ENCODE data around the gene DMP1.

The DMP1 gene

DNA sequence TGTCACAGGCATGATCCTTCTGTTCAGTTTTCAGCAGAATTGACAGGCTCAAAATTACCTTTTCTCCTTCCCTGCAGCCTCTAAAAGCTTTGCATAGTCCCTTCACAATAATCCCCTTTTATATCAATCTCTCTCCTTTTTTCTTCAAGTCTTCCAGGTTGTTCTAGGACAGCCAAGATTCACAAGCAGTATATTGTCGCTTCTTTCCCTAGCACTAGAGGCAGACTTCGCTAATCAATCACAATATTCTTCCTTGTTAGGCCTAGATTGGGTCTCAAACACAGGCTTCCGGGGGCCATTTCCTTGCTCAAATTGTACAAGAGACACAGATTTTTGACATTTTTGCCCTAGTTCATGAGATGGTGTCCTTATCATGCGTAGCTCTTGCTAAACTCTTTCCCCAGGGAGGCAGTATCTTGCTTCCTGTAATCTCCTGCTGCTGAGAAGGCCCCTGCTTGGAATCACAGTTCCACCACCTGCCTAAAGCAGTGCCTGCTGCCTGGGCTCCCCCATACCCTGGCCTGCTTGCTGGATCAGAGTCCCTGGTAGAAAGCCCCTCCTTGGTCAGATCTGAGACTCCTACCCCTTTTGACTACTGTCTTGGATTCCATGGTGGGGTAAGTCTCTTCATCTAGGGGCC lies 57.3 kb downstream of the DMP1 start:
- H4K20me1 ChIP-seq (ENCODE audit: insufficient read depth) = no peaks in the 10 kb centered on the region
- no peak overlapping the region for H3K9ac ChIP-seq
- no peaks in the 10 kb centered on the region for H3K36me3 ChIP-seq (ENCODE audit: insufficient read depth)
- no peak overlapping the region for H2AFZ ChIP-seq (ENCODE audit: low read depth)
- TF ChIP-seq, protein P1, sequence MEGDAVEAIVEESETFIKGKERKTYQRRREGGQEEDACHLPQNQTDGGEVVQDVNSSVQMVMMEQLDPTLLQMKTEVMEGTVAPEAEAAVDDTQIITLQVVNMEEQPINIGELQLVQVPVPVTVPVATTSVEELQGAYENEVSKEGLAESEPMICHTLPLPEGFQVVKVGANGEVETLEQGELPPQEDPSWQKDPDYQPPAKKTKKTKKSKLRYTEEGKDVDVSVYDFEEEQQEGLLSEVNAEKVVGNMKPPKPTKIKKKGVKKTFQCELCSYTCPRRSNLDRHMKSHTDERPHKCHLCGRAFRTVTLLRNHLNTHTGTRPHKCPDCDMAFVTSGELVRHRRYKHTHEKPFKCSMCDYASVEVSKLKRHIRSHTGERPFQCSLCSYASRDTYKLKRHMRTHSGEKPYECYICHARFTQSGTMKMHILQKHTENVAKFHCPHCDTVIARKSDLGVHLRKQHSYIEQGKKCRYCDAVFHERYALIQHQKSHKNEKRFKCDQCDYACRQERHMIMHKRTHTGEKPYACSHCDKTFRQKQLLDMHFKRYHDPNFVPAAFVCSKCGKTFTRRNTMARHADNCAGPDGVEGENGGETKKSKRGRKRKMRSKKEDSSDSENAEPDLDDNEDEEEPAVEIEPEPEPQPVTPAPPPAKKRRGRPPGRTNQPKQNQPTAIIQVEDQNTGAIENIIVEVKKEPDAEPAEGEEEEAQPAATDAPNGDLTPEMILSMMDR (conservative IDR thresholded peaks at IDR 0.05; ENCODE audit: low read depth, low read length) = no peak
- H3K4me2 ChIP-seq = no peak overlapping the region
- H3K27me3 ChIP-seq (ENCODE audit: insufficient read depth, low read depth) = no peaks in the 10 kb centered on the region
- H3K79me2 ChIP-seq (ENCODE audit: insufficient read depth, low read depth) = no peaks in the 10 kb centered on the region
- no peak overlapping the region for H3K4me3 ChIP-seq (IDR thresholded peaks at IDR 0.05; ENCODE audit: insufficient read depth, low read depth, low read length)
- H3K27ac ChIP-seq = no peak overlapping the region
- H3K4me1 ChIP-seq (ENCODE audit: low read depth, poor library complexity, severe bottlenecking) = peaks cover 12% of the 10 kb centered on the region

Data from KMS-11 (cell line).